ENCODE measurements around the gene ZNF581. TPM values are rescaled to one million over a fixed set of nuclear protein-coding genes. Genes with fewer than 3 reads are reported as not detected.

ZNF581 gene
- total RNA-seq, 4 donors from 2014 or later = 11.8 to 20.2 (median 14.0) TPM

GRCh38 chr19:55685776-55686175 lies 42.3 kb downstream of the ZNF581 start:
- DNase-seq = no peak
- TF ChIP-seq POLR2A (IDR thresholded peaks at IDR 0.05) (no peak), CTCF (IDR thresholded peaks at IDR 0.05) (no peak)
- no peaks in the 10 kb centered on the region for H3K9me3 ChIP-seq
- H3K27ac ChIP-seq = no peak overlapping the region
- peaks cover 0 to 35% (median 0%) of the 10 kb centered on the region in 3 donors for H3K4me1 ChIP-seq
- no peak overlapping the region for H3K4me3 ChIP-seq
- 100% methylated on average over 3 of the region's 6 CpGs for WGBS, 2 donors
- intact Hi-C loops (cut with DNase I) = no loop called here
- no peaks in the 10 kb centered on the region for H3K27me3 ChIP-seq
- peaks cover 41 to 99% (median 52%) of the 10 kb centered on the region in 3 donors for H3K36me3 ChIP-seq

GRCh38 chr19:55686311-55687050 lies 43.0 kb downstream of the ZNF581 start:
- Histone ChIP-seq H3K4me1 (peaks cover 0 to 30% (median 0%) of the 10 kb centered on the region in 3 donors), H3K9me3 (no peaks in the 10 kb centered on the region), H3K4me3 (no peak overlapping the region), H3K27me3 (no peaks in the 10 kb centered on the region), H3K27ac (no peak overlapping the region), H3K36me3 (peaks cover 44 to 99% (median 55%) of the 10 kb centered on the region in 3 donors)
- 84 to 87% methylated on average over 23 to 26 of the region's 29 CpGs for WGBS, 2 donors
- TF ChIP-seq POLR2A (IDR thresholded peaks at IDR 0.05) (no peak), CTCF (IDR thresholded peaks at IDR 0.05) (no peak)
- intact Hi-C loops (cut with DNase I) = no loop called here
- no peak for DNase-seq

- Histone ChIP-seq H3K27ac (no peak overlapping the region), H3K36me3 (peaks cover 55 to 99% (median 59%) of the 10 kb centered on the region in 3 donors), H3K9me3 (no peaks in the 10 kb centered on the region), H3K4me1 (peaks cover 0 to 30% (median 0%) of the 10 kb centered on the region in 3 donors), H3K27me3 (no peaks in the 10 kb centered on the region), H3K4me3 (no peak overlapping the region)
- no peak for TF ChIP-seq CTCF (IDR thresholded peaks at IDR 0.05)
- no peak for TF ChIP-seq POLR2A (IDR thresholded peaks at IDR 0.05)
- intact Hi-C loops (cut with DNase I) = no loop called here
- 95 to 100% methylated on average over 6 to 7 of the region's 22 CpGs for WGBS, 2 donors
- no peak for DNase-seq
These were observed 44.1 kb downstream of the ZNF581 start for GRCh38 chr19:55687281-55688201.

GRCh38 chr19:55688422-55689218 lies 45.2 kb downstream of the ZNF581 start:
- 73% methylated on average over 5 to 19 of the region's 27 CpGs for whole genome bisulfite sequencing, 2 donors
- no peak for DNase-seq

More at GRCh38 chr19:55688422-55689218, 45.2 kb downstream of the ZNF581 start:
- H3K9me3 ChIP-seq = no peaks in the 10 kb centered on the region
- peaks cover 0 to 28% (median 0%) of the 10 kb centered on the region in 3 donors for H3K4me1 ChIP-seq
- TF ChIP-seq CTCF (IDR thresholded peaks at IDR 0.05) = no peak
- no peak for TF ChIP-seq POLR2A (IDR thresholded peaks at IDR 0.05)
- intact Hi-C loops (cut with DNase I) = no loop called here
- no peak overlapping the region for H3K27ac ChIP-seq
- no peak overlapping the region for H3K4me3 ChIP-seq
- H3K27me3 ChIP-seq = no peaks in the 10 kb centered on the region
- peaks cover 66 to 100% (median 66%) of the 10 kb centered on the region in 3 donors for H3K36me3 ChIP-seq

All from esophagus squamous epithelium (tissue), 5 donors.